Measurements from ENCODE around the gene PROM2. TPM values are rescaled to one million over a fixed set of nuclear protein-coding genes. Genes with fewer than 3 reads are reported as not detected.

PROM2 gene
- total and polyA plus RNA-seq, 4 donors = 0.11 to 1.1 (median 0.24) TPM

GRCh38 chr2:95272781-95273180, 1.5 kb upstream of the PROM2 start:
- no peak overlapping the region for H3K27ac ChIP-seq (ENCODE audit: low read depth in 1 of 2, low read length in 2 of 2)
- H3K9ac ChIP-seq (ENCODE audit: low read depth in 1 of 2, low read length in 2 of 2) = no peak overlapping the region
- WGBS = 87% methylated on average over 1 of the region's 1 CpG
- H3K4me3 ChIP-seq (ENCODE audit: low read depth in 1 of 3, low read length in 3 of 3) = no peak overlapping the region
- no peaks in the 10 kb centered on the region for H3K36me3 ChIP-seq (ENCODE audit: control insufficient read depth in 4 of 4, insufficient read depth in 3 of 4, low read depth in 1 of 4, low read length in 3 of 4)
- no peaks in the 10 kb centered on the region for H3K27me3 ChIP-seq (ENCODE audit: control insufficient read depth in 4 of 4, insufficient read depth in 4 of 4, low read length in 3 of 4)
- DNase-seq (ENCODE audit: low spot score) = no peak
- H3K4me1 ChIP-seq (ENCODE audit: control insufficient read depth in 4 of 4, insufficient read depth in 4 of 4, low read length in 3 of 4) = peaks cover 0 to 4% (median 3%) of the 10 kb centered on the region in 4 donors
- TF ChIP-seq REST (IDR thresholded peaks at IDR 0.05) (no peak), HNF4A (conservative IDR thresholded peaks at IDR 0.05) (no peak), GABPA (IDR thresholded peaks at IDR 0.05 in 1 of 2, conservative IDR thresholded peaks at IDR 0.05 in 1 of 2) (no peak)
- H3K9me3 ChIP-seq (ENCODE audit: control insufficient read depth in 4 of 4, low read length in 3 of 4) = no peaks in the 10 kb centered on the region

GRCh38 chr2:95273566-95274290, 521 bp upstream of the PROM2 start:
- no peak overlapping the region for H3K27ac ChIP-seq (ENCODE audit: low read depth in 1 of 2, low read length in 2 of 2)
- H3K9ac ChIP-seq (ENCODE audit: low read depth in 1 of 2, low read length in 2 of 2) = no peak overlapping the region
- WGBS = 90% methylated on average over 11 of the region's 11 CpGs
- DNase-seq (ENCODE audit: low spot score) = no peak
- H3K4me1 ChIP-seq (ENCODE audit: control insufficient read depth in 4 of 4, insufficient read depth in 4 of 4, low read length in 3 of 4) = no peaks in the 10 kb centered on the region
- no peak overlapping the region for H3K4me3 ChIP-seq (ENCODE audit: low read depth in 1 of 3, low read length in 3 of 3)
- H3K36me3 ChIP-seq (ENCODE audit: control insufficient read depth in 4 of 4, insufficient read depth in 3 of 4, low read depth in 1 of 4, low read length in 3 of 4) = no peaks in the 10 kb centered on the region
- no peaks in the 10 kb centered on the region for H3K9me3 ChIP-seq (ENCODE audit: control insufficient read depth in 4 of 4, low read length in 3 of 4)
- no peaks in the 10 kb centered on the region for H3K27me3 ChIP-seq (ENCODE audit: control insufficient read depth in 4 of 4, insufficient read depth in 4 of 4, low read length in 3 of 4)
- TF ChIP-seq YY1 (IDR thresholded peaks at IDR 0.05) (no peak), HNF4G (IDR thresholded peaks at IDR 0.05) (no peak), NR2F2 (IDR thresholded peaks at IDR 0.05) (no peak), RAD21 (IDR thresholded peaks at IDR 0.05) (no peak), JUND (IDR thresholded peaks at IDR 0.05) (no peak)

GRCh38 chr2:95275151-95275515, 884 bp downstream of the PROM2 start:
- H3K4me3 ChIP-seq (ENCODE audit: low read depth in 1 of 3, low read length in 3 of 3) = no peak overlapping the region
- no peaks in the 10 kb centered on the region for H3K9me3 ChIP-seq (ENCODE audit: control insufficient read depth in 4 of 4, low read length in 3 of 4)
- no peak for DNase-seq (ENCODE audit: low spot score)
- H3K36me3 ChIP-seq (ENCODE audit: control insufficient read depth in 4 of 4, insufficient read depth in 3 of 4, low read depth in 1 of 4, low read length in 3 of 4) = no peaks in the 10 kb centered on the region
- H3K27me3 ChIP-seq (ENCODE audit: control insufficient read depth in 4 of 4, insufficient read depth in 4 of 4, low read length in 3 of 4) = no peaks in the 10 kb centered on the region
- H3K9ac ChIP-seq (ENCODE audit: low read depth in 1 of 2, low read length in 2 of 2) = no peak overlapping the region
- TF ChIP-seq RAD21 (IDR thresholded peaks at IDR 0.05) = no peak
- TF ChIP-seq YY1 (IDR thresholded peaks at IDR 0.05) = no peak
- no peak for TF ChIP-seq EGR1 (IDR thresholded peaks at IDR 0.05; ENCODE audit: low read depth in 2 of 2)
- no peak for TF ChIP-seq NR2F2 (IDR thresholded peaks at IDR 0.05)
- TF ChIP-seq HNF4G (IDR thresholded peaks at IDR 0.05) = no peak
- no peak for TF ChIP-seq FOXA2 (IDR thresholded peaks at IDR 0.05)
- TF ChIP-seq RXRA (IDR thresholded peaks at IDR 0.05) = no peak
- TF ChIP-seq REST (IDR thresholded peaks at IDR 0.05) = no peak
- TF ChIP-seq FOXA1 (IDR thresholded peaks at IDR 0.05) = no peak
- no peak for TF ChIP-seq GABPA (IDR thresholded peaks at IDR 0.05 in 1 of 2, conservative IDR thresholded peaks at IDR 0.05 in 1 of 2)
- TF ChIP-seq JUND (IDR thresholded peaks at IDR 0.05) = no peak
- TF ChIP-seq HNF4A (conservative IDR thresholded peaks at IDR 0.05) = no peak
- no peaks in the 10 kb centered on the region for H3K4me1 ChIP-seq (ENCODE audit: control insufficient read depth in 4 of 4, insufficient read depth in 4 of 4, low read length in 3 of 4)
- 85% methylated on average over 4 of the region's 4 CpGs for WGBS
- H3K27ac ChIP-seq (ENCODE audit: low read depth in 1 of 2, low read length in 2 of 2) = no peak overlapping the region

All from liver (tissue), 9 donors.